Caco-2 (cell line): ENCODE measurements around the gene ATXN7L1. TPM values are rescaled to one million over a fixed set of nuclear protein-coding genes. Genes with fewer than 3 reads are reported as not detected.

Source experiments
- BruUV-seq: library from RNA; stranded (reverse); fragments of 400-500 nt; replicated peaks from 2 replicates; lab custom pipeline; 2021; lab: Mats Ljungman, UMichigan
- CTCF ChIA-PET: fragments of 300-600 bp; sonication (Branson Sonifier 250); formaldehyde crosslinking; loops from one replicate; lab custom pipeline; 2022; ENCODE audit warnings: antibody characterized with exemption; lab: Charles Lee
- POLR2A ChIA-PET: fragments of 300-600 bp; sonication (Branson Sonifier 250); formaldehyde crosslinking; loops from one replicate; lab custom pipeline; 2022; ENCODE audit warnings: antibody characterized with exemption; lab: Charles Lee
- DNase-seq, 2 experiments: peaks; one replicate each; pipeline versions ENCODE4 v3.0.0 to v3.0.0-alpha.2; 2020 to 2022
- H3K27me3 ChIP-seq: replicated peaks from 2 replicates; pipeline ENCODE4 v1.6.0; 2011; ENCODE audit warnings: low read length; ENCODE audit not compliant: control insufficient read depth, insufficient read depth
- H3K36me3 ChIP-seq: 2 replicates; pipeline ENCODE4 v1.5.1; 2011; ENCODE audit warnings: low read length; ENCODE audit not compliant: control insufficient read depth, insufficient read depth
- H3K4me1 ChIP-seq: fragments of 250-450 bp; sonication (Bioruptor Pico); 2 replicates; pipeline ENCODE4 v1.5.1; 2020; ENCODE audit warnings: mild to moderate bottlenecking
- H3K4me3 ChIP-seq: 2 replicates; pipeline ENCODE4 v1.5.1; 2011; ENCODE audit warnings: low read depth, mild to moderate bottlenecking, control low read depth, low read length
- H3K9me3 ChIP-seq: fragments of 250-450 bp; sonication (Bioruptor Pico); 2 replicates; pipeline ENCODE4 v1.5.1; 2020; ENCODE audit warnings: mild to moderate bottlenecking, moderate library complexity
- H3K27ac Mint-ChIP-seq: one replicate; pipeline ENCODE4 v1.8.0; 2022; ENCODE audit warnings: mixed read lengths; ENCODE audit not compliant: unreplicated experiment
- H3K27me3 Mint-ChIP-seq: one replicate; pipeline ENCODE4 v1.8.0; 2022; ENCODE audit warnings: mixed read lengths; ENCODE audit not compliant: insufficient read depth, unreplicated experiment
- H3K36me3 Mint-ChIP-seq: one replicate; pipeline ENCODE4 v1.8.0; 2022; ENCODE audit warnings: mild to moderate bottlenecking, mixed read lengths; ENCODE audit not compliant: insufficient read depth, unreplicated experiment
- H3K4me1 Mint-ChIP-seq: one replicate; pipeline ENCODE4 v1.8.0; 2022; ENCODE audit warnings: low read depth, mixed read lengths; ENCODE audit not compliant: unreplicated experiment
- H3K4me3 Mint-ChIP-seq: one replicate; pipeline ENCODE4 v1.8.0; 2022; ENCODE audit warnings: mild to moderate bottlenecking, moderate library complexity, mixed read lengths; ENCODE audit not compliant: unreplicated experiment
- H3K9me3 Mint-ChIP-seq: one replicate; pipeline ENCODE4 v1.8.0; 2022; ENCODE audit warnings: mixed read lengths; ENCODE audit not compliant: unreplicated experiment
- CTCF ChIP-seq, 2 experiments: fragments of 200-600 bp in 1 of 2; IDR thresholded peaks; 1 replicate in 1 of 2; 2 replicates in 1 of 2; pipeline versions ENCODE4 v1.5.1 to v1.8.0; 2011 to 2022; ENCODE audit warnings: antibody characterized with exemption in 1 of 2, control low read depth in 1 of 2, inconsistent platforms in 1 of 2, low read depth in 1 of 2, low read length in 1 of 2, mild to moderate bottlenecking in 1 of 2, moderate library complexity in 1 of 2; ENCODE audit not compliant: insufficient read depth in 1 of 2, severe bottlenecking in 1 of 2, unreplicated experiment in 1 of 2
- intact Hi-C: fragments of 100-400 bp; cut with micrococcal nuclease; formaldehyde crosslinking; loops from one replicate; pipeline ENCODE4 v1.10.0; 2022; ENCODE audit not compliant: unreplicated experiment
- total RNA-seq: library from RNA; stranded (reverse); gene quantifications from 2 replicates; pipeline ENCODE4 v1.2.3, GENCODE V29; 2022

ATXN7L1 gene
- total RNA-seq, 1 experiment from 2014 or later = 14.1 TPM

DNA sequence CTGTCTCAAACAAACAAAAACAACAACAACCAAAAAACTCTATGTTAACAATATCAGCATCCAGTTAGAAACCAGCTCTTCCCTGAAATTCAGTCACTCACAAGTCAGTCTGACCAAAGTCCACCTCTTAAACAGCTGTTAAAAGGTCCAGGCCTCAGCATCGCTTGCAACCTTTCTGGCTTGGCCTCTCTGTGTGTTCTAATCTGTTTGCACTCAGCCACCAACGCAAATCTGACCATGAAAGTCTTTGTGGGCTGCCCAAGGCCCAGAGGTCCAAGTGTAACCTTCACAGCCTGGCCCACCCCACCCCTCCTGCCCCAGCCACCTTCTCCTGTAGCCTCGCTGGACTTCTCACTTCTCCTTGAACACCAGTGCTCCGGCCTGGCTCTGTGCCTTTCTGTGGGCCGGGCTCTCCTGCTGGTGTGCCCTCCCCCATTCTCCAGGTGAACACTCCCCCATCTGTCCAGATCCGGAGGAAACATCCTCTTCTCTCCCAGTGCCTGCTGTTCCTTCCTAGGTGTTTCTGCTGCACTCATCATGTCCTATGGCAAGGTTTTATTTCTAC lies 222.9 kb downstream of the ATXN7L1 start:
- no peaks in the 10 kb centered on the region for H3K36me3 ChIP-seq
- intact Hi-C loops = loop anchor here (2.0 to 5.0 kb wide), 3 partner anchors 94 to 513 kb away; no protein-coding TSS in a partner anchor

DNA sequence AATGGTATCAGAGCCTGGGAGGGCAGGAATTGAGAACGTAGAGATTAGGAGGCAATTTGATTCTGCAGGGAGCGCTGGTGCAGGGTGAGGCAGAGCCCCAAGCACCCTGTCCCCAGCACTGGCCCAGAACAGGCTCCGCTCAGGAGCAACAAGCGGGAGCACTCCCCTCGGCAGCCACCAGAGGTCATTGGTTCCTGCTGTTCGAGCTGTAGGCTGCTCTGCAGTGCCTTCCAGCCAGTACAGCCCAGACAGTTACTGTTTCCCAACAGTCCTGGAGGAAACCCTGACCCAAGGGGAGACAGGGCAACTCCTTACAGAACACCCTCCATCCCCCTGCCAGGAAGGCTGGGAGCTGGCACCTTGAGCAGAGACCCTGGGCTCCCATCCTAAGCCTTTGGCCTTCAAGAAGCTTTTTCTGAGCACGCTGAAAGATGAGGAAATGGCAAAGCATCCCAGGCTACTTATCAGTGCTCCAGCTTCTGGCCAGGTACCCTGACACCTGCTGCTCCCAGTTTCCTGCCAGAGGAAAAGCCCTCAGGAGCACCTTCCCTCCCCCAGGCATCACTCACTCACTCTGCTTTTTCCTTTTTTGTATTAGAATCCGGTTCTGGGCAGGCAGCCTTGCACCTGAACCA lies 223.9 kb downstream of the ATXN7L1 start:
- Mint-ChIP-seq H3K4me1 (peaks cover 27% of the 10 kb centered on the region), H3K27ac (no peak overlapping the region)
- POLR2A ChIA-PET = no interaction called here

More for the DNA sequence above, 222.9 kb downstream of the ATXN7L1 start:
- Mint-ChIP-seq H3K27me3 (no peaks in the 10 kb centered on the region), H3K4me1 (peaks cover 18% of the 10 kb centered on the region), H3K4me3 (no peak overlapping the region), H3K27ac (no peak overlapping the region), H3K36me3 (no peaks in the 10 kb centered on the region), H3K9me3 (no peaks in the 10 kb centered on the region)
- Histone ChIP-seq H3K4me3 (no peak overlapping the region), H3K27me3 (no peaks in the 10 kb centered on the region), H3K9me3 (no peaks in the 10 kb centered on the region), H3K4me1 (peaks cover 18% of the 10 kb centered on the region)
- no peak for TF ChIP-seq CTCF (IDR thresholded peaks at IDR 0.05; ENCODE audit: insufficient read depth in 1 of 2, low read depth in 1 of 2, low read length in 1 of 2, severe bottlenecking in 1 of 2, unreplicated experiment in 1 of 2)
- no peak for DNase-seq
- CTCF ChIA-PET = interaction anchor here (1.1 kb wide), 1 partner anchor 224 kb away, joined by 4 read pairs; no protein-coding TSS in a partner anchor
- no TSS peak for BruUV-seq
- POLR2A ChIA-PET = no interaction called here

More for the DNA sequence above, 223.9 kb downstream of the ATXN7L1 start:
- Histone ChIP-seq H3K27me3 (no peaks in the 10 kb centered on the region), H3K4me1 (peaks cover 20% of the 10 kb centered on the region), H3K36me3 (no peaks in the 10 kb centered on the region), H3K9me3 (no peaks in the 10 kb centered on the region), H3K4me3 (no peak overlapping the region)
- no peaks in the 10 kb centered on the region for H3K36me3 Mint-ChIP-seq
- no peaks in the 10 kb centered on the region for H3K9me3 Mint-ChIP-seq
- CTCF ChIA-PET = interaction anchor here (0.6 to 1.0 kb wide), 6 partner anchors 50 to 390 kb away, joined by 3 to 4 read pairs (median 4); no protein-coding TSS in a partner anchor
- TF ChIP-seq CTCF (IDR thresholded peaks at IDR 0.05; ENCODE audit: insufficient read depth in 1 of 2, low read depth in 1 of 2, low read length in 1 of 2, severe bottlenecking in 1 of 2, unreplicated experiment in 1 of 2) = peak; percentile 91 to 93
- H3K4me3 Mint-ChIP-seq = no peak overlapping the region
- no peaks in the 10 kb centered on the region for H3K27me3 Mint-ChIP-seq
- intact Hi-C loops = loop anchor here (1.0 to 5.0 kb wide), 5 partner anchors 95 to 514 kb away; partner anchors contain the start of gene ATXN7L1
- DNase-seq = peak; percentile 81 to 87
- no TSS peak for BruUV-seq
